Natural killer cell treated with Interleukin-12 subunit alpha and Interleukin-12 subunit beta and Interleukin-15 and Interleukin-18, amount 100 ng/mL, for 72 hours (primary cell): ENCODE data around the gene TMEM183A. TPM values are rescaled to one million over a fixed set of nuclear protein-coding genes. Genes with fewer than 3 reads are reported as not detected.

Experiments
- ATAC-seq, 2 donors: fragments of 150-1000 bp; cut with Tn5 transposase in 1 of 2; sonication (Bioruptor Pico), chemical (Tn5 transposase) in 1 of 2; 2 replicates each; pipeline ENCODE4 v1.10.0; 2021
- DNase-seq: peaks from one replicate; pipeline ENCODE4 v3.0.0; 2022; ENCODE audit warnings: low spot score
- H3K27ac Mint-ChIP-seq, 2 donors: 1 replicate in 1 of 2; 2 replicates in 1 of 2; pipeline ENCODE4 v1.8.0; 2022; ENCODE audit warnings: mixed read lengths in 2 of 2, mild to moderate bottlenecking in 1 of 2, moderate library complexity in 1 of 2
- H3K27me3 Mint-ChIP-seq, 2 donors: 1 replicate in 1 of 2; 2 replicates in 1 of 2; pipeline ENCODE4 v1.8.0; 2022; ENCODE audit warnings: mixed read lengths in 2 of 2
- H3K36me3 Mint-ChIP-seq: one replicate; pipeline ENCODE4 v1.8.0; 2022; ENCODE audit warnings: mixed read lengths
- H3K4me1 Mint-ChIP-seq, 2 donors: 1 replicate in 1 of 2; 2 replicates in 1 of 2; pipeline ENCODE4 v1.8.0; 2022; ENCODE audit warnings: low read depth in 2 of 2, mixed read lengths in 2 of 2, mild to moderate bottlenecking in 1 of 2
- H3K4me3 Mint-ChIP-seq: one replicate; pipeline ENCODE4 v1.8.0; 2022; ENCODE audit warnings: mixed read lengths
- H3K9me3 Mint-ChIP-seq: 2 replicates; pipeline ENCODE4 v1.8.0; 2022; ENCODE audit warnings: mixed read lengths
- total RNA-seq, 2 donors: library from RNA; stranded (reverse); gene quantifications; one replicate each; pipeline ENCODE4 v1.2.3, GENCODE V29; 2022

Gene TMEM183A
- total RNA-seq, 2 donors from 2014 or later: 65.1 to 93.0 TPM

- no peak overlapping the region for H3K4me3 Mint-ChIP-seq
- H3K36me3 Mint-ChIP-seq: no peaks in the 10 kb centered on the region
- no peaks in the 10 kb centered on the region for H3K9me3 Mint-ChIP-seq
- no peak overlapping the region for H3K27ac Mint-ChIP-seq
- peaks cover 10 to 16% of the 10 kb centered on the region in 2 donors for H3K27me3 Mint-ChIP-seq
- ATAC-seq: no peak
- no peak for DNase-seq
- H3K4me1 Mint-ChIP-seq: no peaks in the 10 kb centered on the region
Observed at GRCh38 chr1:203065191-203065590, 58.0 kb downstream of the TMEM183A start.

- DNase-seq (no peak), ATAC-seq (no peak)
- Mint-ChIP-seq H3K4me1 (no peaks in the 10 kb centered on the region), H3K27ac (no peak overlapping the region), H3K9me3 (no peaks in the 10 kb centered on the region), H3K27me3 (peaks cover 7 to 16% of the 10 kb centered on the region in 2 donors), H3K4me3 (no peak overlapping the region), H3K36me3 (no peaks in the 10 kb centered on the region)
Observed at GRCh38 chr1:203065986-203066385, 58.8 kb downstream of the TMEM183A start.

GRCh38 chr1:203066965-203067364 is 59.8 kb downstream of the TMEM183A start:
- no peaks in the 10 kb centered on the region for H3K9me3 Mint-ChIP-seq

GRCh38 chr1:203069030-203069747 is 62.0 kb downstream of the TMEM183A start:
- H3K4me1 Mint-ChIP-seq: no peaks in the 10 kb centered on the region
- no peak for ATAC-seq
- H3K4me3 Mint-ChIP-seq: no peak overlapping the region
- peaks cover 23 to 27% of the 10 kb centered on the region in 2 donors for H3K27me3 Mint-ChIP-seq
- no peak overlapping the region for H3K27ac Mint-ChIP-seq
- no peaks in the 10 kb centered on the region for H3K36me3 Mint-ChIP-seq
- no peaks in the 10 kb centered on the region for H3K9me3 Mint-ChIP-seq
- DNase-seq: no peak

More at GRCh38 chr1:203066965-203067364, 59.8 kb downstream of the TMEM183A start:
- H3K27ac Mint-ChIP-seq: no peak overlapping the region
- H3K27me3 Mint-ChIP-seq: peaks cover 6 to 16% of the 10 kb centered on the region in 2 donors
- no peak overlapping the region for H3K4me3 Mint-ChIP-seq
- DNase-seq (no peak), ATAC-seq (no peak)
- H3K36me3 Mint-ChIP-seq: no peaks in the 10 kb centered on the region
- no peaks in the 10 kb centered on the region for H3K4me1 Mint-ChIP-seq

GRCh38 chr1:203072002-203072602 is 64.9 kb downstream of the TMEM183A start:
- H3K36me3 Mint-ChIP-seq: no peaks in the 10 kb centered on the region
- DNase-seq: no peak
- peaks cover 29 to 31% of the 10 kb centered on the region in 2 donors for H3K27me3 Mint-ChIP-seq
- peaks cover 5 to 6% of the 10 kb centered on the region in 2 donors for H3K4me1 Mint-ChIP-seq
- no peak for ATAC-seq
- no peak overlapping the region for H3K27ac Mint-ChIP-seq
- H3K9me3 Mint-ChIP-seq: no peaks in the 10 kb centered on the region
- no peak overlapping the region for H3K4me3 Mint-ChIP-seq

GRCh38 chr1:203072911-203073310 is 65.7 kb downstream of the TMEM183A start:
- Mint-ChIP-seq H3K36me3 (no peaks in the 10 kb centered on the region), H3K27me3 (peaks cover 25 to 29% of the 10 kb centered on the region in 2 donors), H3K4me1 (peaks cover 5 to 6% of the 10 kb centered on the region in 2 donors), H3K27ac (no peak overlapping the region), H3K4me3 (no peak overlapping the region), H3K9me3 (no peaks in the 10 kb centered on the region)
- ATAC-seq: no peak
- DNase-seq: no peak

- no peak overlapping the region for H3K27ac Mint-ChIP-seq
- H3K9me3 Mint-ChIP-seq: no peaks in the 10 kb centered on the region
- DNase-seq (peak; percentile 10), ATAC-seq (no peak)
- peaks cover 5 to 6% of the 10 kb centered on the region in 2 donors for H3K4me1 Mint-ChIP-seq
- peaks cover 25 to 33% of the 10 kb centered on the region in 2 donors for H3K27me3 Mint-ChIP-seq
- no peak overlapping the region for H3K4me3 Mint-ChIP-seq
- H3K36me3 Mint-ChIP-seq: no peaks in the 10 kb centered on the region
Observed at GRCh38 chr1:203073469-203073868, 66.3 kb downstream of the TMEM183A start.

Other genes with a start within 250 kb of the TMEM183A start
- 100 to 1,000 TPM in 1 of 2 donors, 10 to 100 TPM in 1; 92.2 to 150 TPM for gene KDM5B, start 199.0 kb upstream of the TMEM183A start, total RNA-seq
- gene PCAT6, start 196.4 kb upstream of the TMEM183A start, total RNA-seq: 1 to 10 TPM; 1.0 to 1.4 TPM
- 10 to 100 TPM; 16.1 to 18.5 TPM for gene RABIF, start 118.2 kb upstream of the TMEM183A start, total RNA-seq
- 10 to 100 TPM; 25.1 to 43.1 TPM for gene KLHL12, start 80.1 kb upstream of the TMEM183A start, total RNA-seq
- 10 to 100 TPM; 83.3 to 92.5 TPM for gene ADIPOR1, start 49.1 kb upstream of the TMEM183A start, total RNA-seq
- 10 to 100 TPM; 26.3 to 35.6 TPM for gene CYB5R1, start 40.1 kb upstream of the TMEM183A start, total RNA-seq
- 10 to 100 TPM; 19.6 to 44.7 TPM for gene PPFIA4, start 19.1 kb downstream of the TMEM183A start, total RNA-seq
- not detected for gene MYOG, start 78.6 kb downstream of the TMEM183A start, total RNA-seq
- gene ADORA1, start 120.4 kb downstream of the TMEM183A start, total RNA-seq: not detected
- gene MYBPH, start 168.5 kb downstream of the TMEM183A start, total RNA-seq: not detected
- 1 to 10 TPM; 1.6 to 1.8 TPM for gene CHI3L1, start 179.3 kb downstream of the TMEM183A start, total RNA-seq
- 1 to 10 TPM in 1 of 2 donors, under 1 TPM in 1; 0.36 to 3.8 TPM for gene CHIT1, start 222.3 kb downstream of the TMEM183A start, total RNA-seq